ENCODE data around the gene CTNND2.
"Not testable (repeated sequence)": the region's sequence is repeated elsewhere in the genome, so short reads cannot be mapped to it uniquely, and the experiment has no call there.

The CTNND2 gene

DNA sequence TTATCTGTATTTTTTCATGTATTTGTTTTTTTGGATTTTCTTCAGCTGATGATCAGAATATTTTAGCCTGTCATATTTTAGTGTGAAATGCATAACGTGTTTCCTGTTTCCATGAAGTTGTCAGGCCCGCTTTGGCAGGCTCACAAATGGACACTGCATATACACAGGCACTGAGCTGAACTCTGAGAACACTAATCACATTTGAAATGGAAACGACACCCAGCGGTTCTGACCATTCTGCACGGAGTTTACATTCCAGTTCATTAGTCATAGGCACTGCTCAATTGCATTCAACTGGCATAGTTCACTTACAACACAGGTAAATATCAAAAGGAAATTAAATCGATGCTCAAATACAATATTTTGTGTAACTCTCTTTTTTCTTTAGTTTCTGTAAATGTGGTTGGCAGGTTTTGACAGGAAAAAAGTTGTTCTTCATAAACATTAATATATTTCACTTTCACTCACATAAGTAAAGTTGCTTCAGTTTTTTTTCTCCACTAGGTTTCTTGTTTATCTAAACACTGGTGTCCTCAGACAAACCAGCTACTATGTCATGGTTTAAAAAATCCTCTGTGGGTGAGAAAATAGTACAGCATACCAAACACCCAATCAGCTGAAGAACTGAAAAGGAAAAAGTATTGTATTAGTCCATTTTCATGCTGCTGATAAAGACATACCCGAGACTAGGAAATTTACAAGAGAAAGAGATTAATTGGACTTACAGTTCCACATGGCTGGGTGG, 584.2 kb downstream of the CTNND2 start:
- DNase-seq (ENCODE audit: low read depth) = peak; percentile 61

DNA sequence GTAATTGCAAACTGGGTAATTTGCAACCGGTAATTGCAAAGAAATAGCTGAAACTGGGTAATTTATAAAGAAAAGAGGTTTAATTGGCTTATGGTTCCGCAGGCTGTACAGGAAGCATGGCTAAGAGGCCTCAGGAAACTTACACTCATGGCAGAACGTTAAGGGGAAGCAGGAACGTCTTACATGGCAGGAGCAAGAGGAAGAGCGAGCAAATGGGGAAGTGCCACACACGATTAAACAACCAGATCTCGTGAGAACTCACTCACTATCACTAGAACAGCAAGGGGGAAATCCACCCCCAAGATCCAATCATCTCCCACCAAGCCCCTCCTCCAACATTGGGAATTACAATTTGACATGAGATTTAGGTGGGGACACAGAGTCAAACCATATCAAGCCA, 590.6 kb downstream of the CTNND2 start:
- not testable (repeated sequence) for DNase-seq (ENCODE audit: low read depth)

- no peak for DNase-seq (ENCODE audit: low read depth)
Measured at GRCh38 chr5:11311731-11312130, 592.5 kb downstream of the CTNND2 start.

- no peak for DNase-seq (ENCODE audit: low read depth)
Measured at GRCh38 chr5:11311272-11311671, 593.0 kb downstream of the CTNND2 start.

- no peak for DNase-seq (ENCODE audit: low read depth)
Measured at GRCh38 chr5:11310158-11310557, 594.1 kb downstream of the CTNND2 start.

- DNase-seq (ENCODE audit: low read depth) = no peak
Measured at GRCh38 chr5:11306365-11306764, 597.9 kb downstream of the CTNND2 start.

GRCh38 chr5:11305245-11305644, 599.0 kb downstream of the CTNND2 start:
- DNase-seq (ENCODE audit: low read depth) = no peak

GRCh38 chr5:11304641-11305040, 599.6 kb downstream of the CTNND2 start:
- no peak for DNase-seq (ENCODE audit: low read depth)

GRCh38 chr5:11302663-11303062, 601.6 kb downstream of the CTNND2 start:
- DNase-seq (ENCODE audit: low read depth) = no peak

GRCh38 chr5:11301171-11301570, 603.1 kb downstream of the CTNND2 start:
- no peak for DNase-seq (ENCODE audit: low read depth)

- DNase-seq (ENCODE audit: low read depth) = no peak
Measured at GRCh38 chr5:11300736-11301135, 603.5 kb downstream of the CTNND2 start.

- DNase-seq (ENCODE audit: low read depth) = no peak
Measured at GRCh38 chr5:11298877-11299276, 605.4 kb downstream of the CTNND2 start.

GRCh38 chr5:11293523-11293922, 610.7 kb downstream of the CTNND2 start:
- DNase-seq (ENCODE audit: low read depth) = no peak

GRCh38 chr5:11292648-11293356, 611.4 kb downstream of the CTNND2 start:
- no peak for DNase-seq (ENCODE audit: low read depth)

- no peak for DNase-seq (ENCODE audit: low read depth)
Measured at GRCh38 chr5:11289733-11290132, 614.5 kb downstream of the CTNND2 start.

- no peak for DNase-seq (ENCODE audit: low read depth)
Measured at GRCh38 chr5:11289208-11289607, 615.0 kb downstream of the CTNND2 start.

- no peak for DNase-seq (ENCODE audit: low read depth)
Measured at GRCh38 chr5:11281842-11282241, 622.4 kb downstream of the CTNND2 start.

GRCh38 chr5:11277323-11277722, 626.9 kb downstream of the CTNND2 start:
- no peak for DNase-seq (ENCODE audit: low read depth)

GRCh38 chr5:11273180-11273903, 630.9 kb downstream of the CTNND2 start:
- DNase-seq (ENCODE audit: low read depth) = peak; percentile 15

GRCh38 chr5:11269515-11269914, 634.7 kb downstream of the CTNND2 start:
- no peak for DNase-seq (ENCODE audit: low read depth)

DNA sequence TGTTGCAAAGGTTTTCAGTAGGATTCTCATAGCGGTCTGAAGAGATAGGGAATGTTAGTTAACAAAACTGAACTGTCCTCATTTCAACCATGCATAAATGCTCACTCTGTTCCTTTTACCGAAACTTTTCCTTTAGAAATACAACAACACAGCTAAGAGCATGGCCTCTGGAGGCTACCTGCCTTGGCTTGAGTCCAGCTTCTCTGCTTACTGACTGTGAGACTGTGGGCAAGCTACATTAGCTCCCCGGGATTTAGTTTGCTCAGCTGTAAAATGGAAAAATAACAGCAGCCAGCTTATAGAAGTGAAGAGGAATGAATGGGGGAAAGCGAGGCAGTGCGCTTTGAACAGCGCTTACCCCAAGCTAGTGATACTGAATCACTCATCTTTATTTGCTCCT, 635.4 kb downstream of the CTNND2 start:
- DNase-seq (ENCODE audit: low read depth) = no peak

GRCh38 chr5:11266331-11266730, 637.9 kb downstream of the CTNND2 start:
- DNase-seq (ENCODE audit: low read depth) = no peak

DNA sequence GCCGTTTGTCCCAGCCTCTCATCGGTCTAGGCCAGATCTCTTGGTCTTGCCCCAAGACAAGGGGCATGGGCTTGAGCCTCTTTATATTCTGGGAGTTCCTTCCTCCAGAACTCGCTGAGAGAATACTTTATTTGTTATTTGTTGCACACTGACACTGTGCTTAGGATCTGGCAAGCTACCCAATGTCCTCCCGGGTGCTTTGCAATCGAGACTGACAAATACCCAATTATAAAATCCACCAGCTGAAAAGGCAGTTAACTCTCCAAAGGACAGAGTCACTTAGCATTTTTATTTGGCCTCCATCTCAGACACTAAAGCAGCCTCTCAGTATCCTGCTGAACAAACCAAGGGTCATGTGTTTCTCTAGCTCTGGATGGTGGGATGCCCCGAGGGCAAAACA, 643.0 kb downstream of the CTNND2 start:
- no peak for DNase-seq (ENCODE audit: low read depth)
